HepG2 (cell line): Measurements from ENCODE around the gene SYCE3. TPM values are rescaled to one million over a fixed set of nuclear protein-coding genes. Genes with fewer than 3 reads are reported as not detected.
A peak's percentile ranks its signal among the peaks of the same experiment; 100 is the strongest.

Experiments
- GMEB1 ChIP-seq: sonication (generic); formaldehyde crosslinking; IDR thresholded peaks from 2 replicates; pipeline ENCODE4 v1.5.1; 2020; ENCODE audit warnings: missing genetic modification reagents, mild to moderate bottlenecking, borderline replicate concordance
- KDM2A ChIP-seq: sonication (generic); formaldehyde crosslinking; IDR thresholded peaks from 2 replicates; pipeline ENCODE4 v1.4.0; 2020; ENCODE audit warnings: low read depth, missing genetic modification reagents, borderline replicate concordance
- MXD3 ChIP-seq: IDR thresholded peaks from 2 replicates; pipeline ENCODE4 v1.6.1; 2016; ENCODE audit warnings: mild to moderate bottlenecking, missing biosample characterization, missing genetic modification reagents
- NFYB ChIP-seq: sonication (generic); formaldehyde crosslinking; IDR thresholded peaks from 2 replicates; pipeline ENCODE4 v1.4.0; 2020; ENCODE audit warnings: missing genetic modification reagents
- NR2F6 ChIP-seq, 2 experiments: IDR thresholded peaks; 2 replicates each; pipeline ENCODE4 v1.6.1; 2016; ENCODE audit warnings: antibody characterized with exemption in 1 of 2, mild to moderate bottlenecking in 1 of 2
- RELA ChIP-seq: sonication (generic); formaldehyde crosslinking; IDR thresholded peaks from 2 replicates; pipeline ENCODE4 v1.4.0; 2020; ENCODE audit warnings: missing genetic modification reagents
- SMAD1 ChIP-seq: sonication (generic); formaldehyde crosslinking; IDR thresholded peaks from 2 replicates; pipeline ENCODE4 v1.4.0; 2020; ENCODE audit warnings: missing genetic modification reagents, low read depth, mild to moderate bottlenecking, borderline replicate concordance
- TBX2 ChIP-seq: sonication (generic); formaldehyde crosslinking; IDR thresholded peaks from 2 replicates; pipeline ENCODE4 v1.5.0; 2020; ENCODE audit warnings: missing genetic modification reagents, mild to moderate bottlenecking, borderline replicate concordance
- TBX3 ChIP-seq: fragments of 450-650 bp; IDR thresholded peaks from 2 replicates; pipeline ENCODE4 v1.6.1; 2017; ENCODE audit warnings: antibody characterized with exemption, mild to moderate bottlenecking, inconsistent platforms, borderline replicate concordance
- TFDP2 ChIP-seq: sonication (generic); formaldehyde crosslinking; IDR thresholded peaks from 2 replicates; pipeline ENCODE4 v1.4.0; 2020; ENCODE audit warnings: missing genetic modification reagents
- ZNF124 ChIP-seq: sonication (generic); formaldehyde crosslinking; IDR thresholded peaks from 2 replicates; pipeline ENCODE4 v1.4.0; 2020; ENCODE audit warnings: missing genetic modification reagents
- ZNF230 ChIP-seq: sonication (generic); formaldehyde crosslinking; IDR thresholded peaks from 2 replicates; pipeline ENCODE4 v1.4.0; 2020; ENCODE audit warnings: mild to moderate bottlenecking, missing genetic modification reagents
- ZNF337 ChIP-seq: sonication (generic); formaldehyde crosslinking; IDR thresholded peaks from 2 replicates; pipeline ENCODE4 v1.5.1; 2020; ENCODE audit warnings: missing genetic modification reagents, low read depth, mild to moderate bottlenecking, borderline replicate concordance
- ZNF431 ChIP-seq: sonication (generic); formaldehyde crosslinking; IDR thresholded peaks from 2 replicates; pipeline ENCODE4 v1.9.0; 2022; ENCODE audit warnings: missing genetic modification reagents, low read depth, mild to moderate bottlenecking, borderline replicate concordance
- ZNF432 ChIP-seq: sonication (generic); formaldehyde crosslinking; IDR thresholded peaks from 2 replicates; pipeline ENCODE4 v1.5.0; 2020; ENCODE audit warnings: missing genetic modification reagents, mild to moderate bottlenecking, borderline replicate concordance
- ZNF512B ChIP-seq: sonication (generic); formaldehyde crosslinking; IDR thresholded peaks from 2 replicates; pipeline ENCODE4 v1.5.1; 2020; ENCODE audit warnings: missing genetic modification reagents, mild to moderate bottlenecking, borderline replicate concordance
- ZNF557 ChIP-seq: sonication (generic); formaldehyde crosslinking; IDR thresholded peaks from 2 replicates; pipeline ENCODE4 v1.4.0; 2020; ENCODE audit warnings: missing genetic modification reagents
- ZNF598 ChIP-seq: sonication (generic); formaldehyde crosslinking; IDR thresholded peaks from 2 replicates; pipeline ENCODE4 v1.5.1; 2020; ENCODE audit warnings: mild to moderate bottlenecking, missing genetic modification reagents, borderline replicate concordance
- ZNF747 ChIP-seq: sonication (generic); formaldehyde crosslinking; IDR thresholded peaks from 2 replicates; pipeline ENCODE4 v1.8.1; 2023; ENCODE audit warnings: missing genetic modification reagents, mild to moderate bottlenecking, borderline replicate concordance
- ZXDC ChIP-seq: sonication (generic); formaldehyde crosslinking; IDR thresholded peaks from 2 replicates; pipeline ENCODE4 v1.5.0; 2020; ENCODE audit warnings: mild to moderate bottlenecking, missing genetic modification reagents
- polyA plus RNA-seq, 8 experiments: library from polyadenylated mRNA; depleted of rRNA in 3 of 8; stranded (reverse) in 7 of 8; unstranded in 1 of 8; fragments of >200 nt; fragmentation: Illumina TruSeq in 4 of 8; extraction: Trizol in 4 of 8; gene quantifications; 2 replicates each; pipeline versions ENCODE4 v1.2.1 to v1.2.3, GENCODE V29; 2011 to 2016; ENCODE audit warnings: low read depth in 4 of 8, missing spikeins in 1 of 8, mixed read lengths in 1 of 8; ENCODE audit not compliant: insufficient read depth in 1 of 8
- total RNA-seq, 5 experiments: library from RNA; depleted of rRNA; stranded (reverse); fragments of >200 nt; fragmentation: Illumina TruSeq; extraction: Trizol; gene quantifications; 2 replicates each; pipeline ENCODE4 v1.2.3, GENCODE V29; 2016; ENCODE audit warnings: low read depth in 1 of 5

SYCE3 gene
- total and polyA plus RNA-seq, 2 of the 13 experiments (the other 11 are each of a cell fraction or from before 2014, with no cell fraction given): not detected

GRCh38 chr22:50530877-50531545 is 31.7 kb downstream of the SYCE3 start (continued):
- no peak for TF ChIP-seq ZNF557 (CRISPR knock-in tag)
- TF ChIP-seq ZNF432 (CRISPR knock-in tag): no peak
- TF ChIP-seq ZNF124: no peak
- peak; percentile 42; the same call in 1 of the 2 replicates for TF ChIP-seq ZNF747
- TF ChIP-seq ZNF337 (CRISPR knock-in tag): no peak
- no peak for TF ChIP-seq TBX3
- TF ChIP-seq RELA (CRISPR knock-in tag): no peak
- TF ChIP-seq GMEB1 (CRISPR knock-in tag): no peak
- no peak for TF ChIP-seq ZXDC (CRISPR knock-in tag)
- no peak; the same call in 1 of the 2 replicates for TF ChIP-seq SMAD1 (CRISPR knock-in tag)
- TF ChIP-seq TFDP2: peak; percentile 2; the same call in 1 of the 2 replicates
- no peak for TF ChIP-seq ZNF431
- no peak for TF ChIP-seq ZNF512B (CRISPR knock-in tag)
- no peak for TF ChIP-seq ZNF598 (CRISPR knock-in tag)
- no peak for TF ChIP-seq MXD3 (CRISPR knock-in tag)
- no peak for TF ChIP-seq ZNF230 (CRISPR knock-in tag)
- no peak for TF ChIP-seq NR2F6 (IDR thresholded peaks at IDR 0.05)
- TF ChIP-seq NR2F6 (CRISPR knock-in tag; IDR thresholded peaks at IDR 0.05): no peak; the same call in 1 of the 2 replicates
- peak; percentile 15; the same call in 1 of the 2 replicates for TF ChIP-seq KDM2A (CRISPR knock-in tag)
- TF ChIP-seq NFYB: no peak
- no peak; the same call in 1 of the 2 replicates for TF ChIP-seq TBX2 (CRISPR knock-in tag)
